Endodermal cell (in vitro differentiated cells): ENCODE results near the gene MTURN. TPM values are rescaled to one million over a fixed set of nuclear protein-coding genes. Genes with fewer than 3 reads are reported as not detected.

Experiments used
- DNase-seq: peaks from one replicate; pipeline ENCODE4 v3.0.0-alpha.2; 2017
- H3K27ac ChIP-seq: 2 replicates; pipeline ENCODE4 v1.5.1; 2013; ENCODE audit warnings: mild to moderate bottlenecking, low read depth, low read length, moderate library complexity
- H3K27me3 ChIP-seq: 2 replicates; pipeline ENCODE4 v1.6.1; 2013; ENCODE audit warnings: mild to moderate bottlenecking, low read length, moderate library complexity; ENCODE audit not compliant: insufficient read depth, control insufficient read depth, poor library complexity, severe bottlenecking
- H3K36me3 ChIP-seq: 2 replicates; pipeline ENCODE4 v1.7.0; 2013; ENCODE audit warnings: mild to moderate bottlenecking, low read length, moderate library complexity; ENCODE audit not compliant: control insufficient read depth, insufficient read depth
- H3K4me1 ChIP-seq: one replicate; pipeline ENCODE4 v1.7.0; 2013; ENCODE audit warnings: low read length; ENCODE audit not compliant: control insufficient read depth, insufficient read depth
- H3K4me3 ChIP-seq: 2 replicates; pipeline ENCODE4 v1.5.1; 2013; ENCODE audit warnings: mild to moderate bottlenecking, low read length, moderate library complexity
- H3K9ac ChIP-seq: 2 replicates; pipeline ENCODE4 v1.6.1; 2013; ENCODE audit warnings: mild to moderate bottlenecking, low read length, moderate library complexity; ENCODE audit not compliant: poor library complexity, severe bottlenecking; ENCODE audit errors: extremely low read depth
- H3K9me3 ChIP-seq: 2 replicates; pipeline ENCODE4 v1.6.1; 2013; ENCODE audit warnings: mild to moderate bottlenecking, low read length, moderate library complexity; ENCODE audit not compliant: control insufficient read depth
- H3K27ac Mint-ChIP-seq: 2 replicates; pipeline ENCODE4 v1.8.0; 2020; ENCODE audit warnings: mixed read lengths
- H3K27me3 Mint-ChIP-seq: 2 replicates; pipeline ENCODE4 v1.8.0; 2021; ENCODE audit warnings: mild to moderate bottlenecking, mixed read lengths; ENCODE audit not compliant: insufficient read depth
- H3K36me3 Mint-ChIP-seq: 2 replicates; pipeline ENCODE4 v1.8.0; 2020; ENCODE audit warnings: low read depth, mixed read lengths
- H3K4me1 Mint-ChIP-seq: 2 replicates; pipeline ENCODE4 v1.8.0; 2020; ENCODE audit warnings: mixed read lengths
- H3K4me3 Mint-ChIP-seq: 2 replicates; pipeline ENCODE4 v1.8.0; 2020; ENCODE audit warnings: mild to moderate bottlenecking, moderate library complexity, mixed read lengths
- H3K9me3 Mint-ChIP-seq: 2 replicates; pipeline ENCODE4 v1.8.0; 2020; ENCODE audit warnings: mild to moderate bottlenecking, mixed read lengths
- CTCF ChIP-seq: fragments of 200-600 bp; sonication (generic); conservative IDR thresholded peaks from 2 replicates; pipeline ENCODE4 v1.5.0; 2021; ENCODE audit warnings: antibody characterized with exemption, mild to moderate bottlenecking
- WGBS, 2 experiments: methylation state at CpG; one replicate each; pipeline versions ENCODE4 v1.1.5 to v1.1.7; 2013; ENCODE audit warnings: missing lambda C conversion rate in 2 of 2, mixed read lengths in 1 of 2; ENCODE audit not compliant: insufficient coverage in 1 of 2, insufficient read length in 1 of 2; 5-methylcytosine and 5-hydroxymethylcytosine counted together
- total RNA-seq, 2 donors: library from RNA; stranded (reverse); fragmentation: NEBNext Ultra II Directional in 1 of 2; extraction: Animal tissue kit (Norgen Biotek cat#: 25700) in 1 of 2; gene quantifications; 2 replicates in 1 of 2; 3 replicates in 1 of 2; pipeline ENCODE4 v1.2.1, GENCODE V29; 2021

MTURN gene
- total RNA-seq, 2 donors from 2014 or later, result 11.2 to 12.1 TPM

- 0% methylated on average over 18 to 93 of the region's 93 CpGs for WGBS, 2 experiments
- Histone ChIP-seq H3K4me3 (peak overlapping the region; percentile 84), H3K9me3 (no peaks in the 10 kb centered on the region), H3K36me3 (no peaks in the 10 kb centered on the region), H3K9ac (no peak overlapping the region), H3K4me1 (peaks cover 5% of the 10 kb centered on the region), H3K27me3 (peaks cover 43% of the 10 kb centered on the region), H3K27ac (no peak overlapping the region)
- Mint-ChIP-seq H3K4me1 (no peaks in the 10 kb centered on the region), H3K9me3 (no peaks in the 10 kb centered on the region), H3K27me3 (peaks cover 46% of the 10 kb centered on the region), H3K36me3 (no peaks in the 10 kb centered on the region), H3K27ac (peak overlapping the region; percentile 17), H3K4me3 (peak overlapping the region; percentile 81)
- no peak for TF ChIP-seq CTCF
- DNase-seq, result peak; percentile 77
These were observed 723 bp downstream of the MTURN start for GRCh38 chr7:30135301-30136116.

GRCh38 chr7:30136117-30136731 lies 1.4 kb downstream of the MTURN start:
- 11 to 13% methylated on average over 6 to 36 of the region's 36 CpGs for WGBS, 2 experiments
- H3K9me3 Mint-ChIP-seq, result no peaks in the 10 kb centered on the region

More at GRCh38 chr7:30136117-30136731, 1.4 kb downstream of the MTURN start:
- peaks cover 41% of the 10 kb centered on the region for H3K27me3 Mint-ChIP-seq
- H3K9ac ChIP-seq, result no peak overlapping the region
- peaks cover 5% of the 10 kb centered on the region for H3K4me1 ChIP-seq
- no peak overlapping the region for H3K27ac ChIP-seq
- H3K27me3 ChIP-seq, result peaks cover 43% of the 10 kb centered on the region
- no peaks in the 10 kb centered on the region for H3K36me3 ChIP-seq
- no peaks in the 10 kb centered on the region for H3K4me1 Mint-ChIP-seq
- TF ChIP-seq CTCF, result no peak
- H3K27ac Mint-ChIP-seq, result peak overlapping the region; percentile 17
- H3K4me3 ChIP-seq, result peak overlapping the region; percentile 84
- no peaks in the 10 kb centered on the region for H3K36me3 Mint-ChIP-seq
- no peaks in the 10 kb centered on the region for H3K9me3 ChIP-seq
- DNase-seq, result no peak
- H3K4me3 Mint-ChIP-seq, result peak overlapping the region; percentile 81
